T-cell (primary cell): ENCODE measurements around the gene FBXL15. TPM values are rescaled to one million over a fixed set of nuclear protein-coding genes. Genes with fewer than 3 reads are reported as not detected.

ENCODE experiments used
- ATAC-seq, 4 experiments: fragments of 200-7000 bp in 3 of 4; fragments of 150-1000 bp in 1 of 4; cut with Tn5 transposase; replicated peaks in 1 of 4; 1 replicate in 3 of 4; 2 replicates in 1 of 4; pipeline ENCODE4 v1.10.0; 2021; ENCODE audit warnings: moderate library complexity in 3 of 4, mild to moderate bottlenecking in 2 of 4, moderate number of reproducible peaks in 1 of 4
- CTCF ChIA-PET, 2 donors: fragments of 300-600 bp; sonication (Branson Sonifier 250); formaldehyde crosslinking; loops; one replicate each; lab custom pipeline; 2022; ENCODE audit warnings: antibody characterized with exemption in 2 of 2; lab: Charles Lee
- POLR2A ChIA-PET, 2 donors: fragments of 300-600 bp; sonication (Branson Sonifier 250); formaldehyde crosslinking; loops; one replicate each; lab custom pipeline; 2022; ENCODE audit warnings: antibody characterized with exemption in 2 of 2; lab: Charles Lee
- DNase-seq, 35 experiments: peaks; one replicate each; pipeline versions ENCODE4 v3.0.0 to v3.0.0-alpha.2; 2013 to 2023
- H3K27ac ChIP-seq: one replicate; pipeline ENCODE4 v1.5.1; 2013; ENCODE audit warnings: low read length
- H3K27me3 ChIP-seq, 2 experiments: replicated peaks in 1 of 2; 1 replicate in 1 of 2; 2 replicates in 1 of 2; pipeline versions ENCODE4 v1.6.1 to v1.7.0; 2013; ENCODE audit warnings: low read length in 1 of 2, mixed read lengths in 1 of 2; ENCODE audit not compliant: control insufficient read depth in 2 of 2, insufficient read depth in 2 of 2; ENCODE audit errors: extremely low read depth in 1 of 2
- H3K36me3 ChIP-seq, 2 donors: 1 replicate in 1 of 2; 2 replicates in 1 of 2; pipeline versions ENCODE4 v1.6.1 to v1.7.0; 2013; ENCODE audit warnings: low read length in 1 of 2; ENCODE audit not compliant: control insufficient read depth in 2 of 2, insufficient read depth in 1 of 2; ENCODE audit errors: extremely low read depth in 1 of 2
- H3K4me1 ChIP-seq, 2 experiments: 1 replicate in 1 of 2; 2 replicates in 1 of 2; pipeline versions ENCODE4 v1.6.1 to v1.7.0; 2013; ENCODE audit warnings: low read length in 2 of 2, mixed read lengths in 1 of 2; ENCODE audit not compliant: insufficient read depth in 2 of 2, control insufficient read depth in 1 of 2; ENCODE audit errors: extremely low read depth in 1 of 2
- H3K4me3 ChIP-seq, 2 donors: 1 replicate in 1 of 2; 2 replicates in 1 of 2; pipeline versions ENCODE4 v1.5.1 to v1.7.0; 2013; ENCODE audit warnings: mild to moderate bottlenecking in 2 of 2, low read length in 1 of 2, moderate library complexity in 1 of 2; ENCODE audit not compliant: control insufficient read depth in 1 of 2; ENCODE audit errors: extremely low read depth in 1 of 2
- H3K9me3 ChIP-seq: 2 replicates; pipeline ENCODE4 v1.7.0; 2013
- H3K27ac Mint-ChIP-seq, 2 donors: one replicate each; pipeline ENCODE4 v1.8.0; 2020 to 2021; ENCODE audit warnings: mild to moderate bottlenecking in 2 of 2, mixed read lengths in 2 of 2
- H3K27me3 Mint-ChIP-seq, 2 donors: one replicate each; pipeline ENCODE4 v1.8.0; 2021 to 2022; ENCODE audit warnings: mixed read lengths in 2 of 2
- H3K36me3 Mint-ChIP-seq: one replicate; pipeline ENCODE4 v1.8.0; 2021; ENCODE audit warnings: mixed read lengths
- H3K4me1 Mint-ChIP-seq, 3 donors: one replicate each; pipeline ENCODE4 v1.8.0; 2020 to 2022; ENCODE audit warnings: mixed read lengths in 3 of 3, mild to moderate bottlenecking in 1 of 3
- H3K4me3 Mint-ChIP-seq, 3 donors: one replicate each; pipeline ENCODE4 v1.8.0; 2020 to 2022; ENCODE audit warnings: mild to moderate bottlenecking in 3 of 3, mixed read lengths in 3 of 3, moderate library complexity in 3 of 3
- H3K9me3 Mint-ChIP-seq, 3 donors: one replicate each; pipeline ENCODE4 v1.8.0; 2020 to 2022; ENCODE audit warnings: mixed read lengths in 3 of 3
- WGBS: methylation state at CpG from one replicate; pipeline ENCODE4 v1.1.5; 2013; ENCODE audit warnings: missing lambda C conversion rate; ENCODE audit not compliant: insufficient coverage; 5-methylcytosine and 5-hydroxymethylcytosine counted together
- total RNA-seq, 35 experiments: library from RNA in 6 of 35; stranded (reverse) in 6 of 35; fragments of 120-200 nt in 1 of 35; gene quantifications; one replicate each; pipeline versions ENCODE4 v1.2.1 to v1.2.4 and lab custom pipeline; 2013 to 2026

FBXL15 gene
- total RNA-seq, 5 donors from 2014 or later (not counting 1 experiment from before 2014, with no cell fraction given): 13.3 to 30.4 (median 23.7) TPM

GRCh38 chr10:102421507-102421756 is 796 bp downstream of the FBXL15 start:
- H3K4me3 Mint-ChIP-seq: peak overlapping the region; percentile 95 to 98 (median 95)
- ATAC-seq: no peak
- peaks cover 5 to 29% of the 10 kb centered on the region in 2 experiments for H3K27me3 ChIP-seq
- no peaks in the 10 kb centered on the region for H3K9me3 ChIP-seq
- H3K27ac Mint-ChIP-seq: peak overlapping the region; percentile 79 to 95
- no peak for DNase-seq
- H3K4me1 ChIP-seq: peaks cover 22 to 41% of the 10 kb centered on the region in 2 experiments
- peaks cover 13 to 21% of the 10 kb centered on the region in 2 donors for H3K27me3 Mint-ChIP-seq
- H3K36me3 Mint-ChIP-seq: no peaks in the 10 kb centered on the region
- no peaks in the 10 kb centered on the region for H3K9me3 Mint-ChIP-seq
- H3K4me3 ChIP-seq: peak overlapping the region; percentile 63 to 84
- peaks cover 32 to 52% (median 40%) of the 10 kb centered on the region in 3 donors for H3K4me1 Mint-ChIP-seq
- H3K27ac ChIP-seq: peak overlapping the region; percentile 71
- ChIA-PET POLR2A (interaction anchor here in 1 of 2 donors (1.1 to 1.5 kb wide), 2 partner anchors 11 to 26 kb away, joined by 3 to 4 read pairs; partner anchors contain the start of genes CUEDC2 and NFKB2), CTCF (interaction anchor here (0.7 to 1.2 kb wide), 3 partner anchors 11 to 293 kb away, joined by 3 read pairs; partner anchors contain the start of genes ARL3 (in 1 of the 2) and CUEDC2 (in 1 of the 2))
- H3K36me3 ChIP-seq: peaks cover 8 to 12% of the 10 kb centered on the region in 2 donors
- WGBS: 0% methylated on average over 14 of the region's 14 CpGs

GRCh38 chr10:102421757-102422512 is 1.3 kb downstream of the FBXL15 start:
- Mint-ChIP-seq H3K27me3 (peaks cover 12 to 19% of the 10 kb centered on the region in 2 donors), H3K4me1 (peaks cover 32 to 52% (median 40%) of the 10 kb centered on the region in 3 donors), H3K4me3 (peak overlapping the region; percentile 95 to 98 (median 95)), H3K9me3 (no peaks in the 10 kb centered on the region), H3K36me3 (no peaks in the 10 kb centered on the region), H3K27ac (peak overlapping the region; percentile 66 to 95)
- DNase-seq (peak in 1 of 35 experiments; percentile 52), ATAC-seq (peak; percentile 6 to 21 (median 7))
- CTCF ChIA-PET: interaction anchor here (0.6 to 1.2 kb wide), 5 partner anchors 11 to 292 kb away, joined by 3 to 5 read pairs (median 3); partner anchors contain the start of genes ARL3 (in 1 of the 2) and CUEDC2 (in 1 of the 2)
- Histone ChIP-seq H3K36me3 (peaks cover 8 to 12% of the 10 kb centered on the region in 2 donors), H3K9me3 (no peaks in the 10 kb centered on the region), H3K4me3 (peak overlapping the region; percentile 63 to 84), H3K4me1 (peaks cover 22 to 41% of the 10 kb centered on the region in 2 experiments), H3K27me3 (peaks cover 5 to 24% of the 10 kb centered on the region in 2 experiments), H3K27ac (peak overlapping the region; percentile 71)
- 5% methylated on average over 52 of the region's 62 CpGs for WGBS
- POLR2A ChIA-PET: interaction anchor here (0.6 to 1.5 kb wide), 3 partner anchors 11 to 54 kb away, joined by 3 to 4 read pairs (median 4); partner anchors contain the start of genes CUEDC2 (in 1 of the 2) and NFKB2 (in 1 of the 2)

GRCh38 chr10:102422545-102423129 is 2.0 kb downstream of the FBXL15 start:
- Mint-ChIP-seq H3K9me3 (no peaks in the 10 kb centered on the region), H3K36me3 (no peaks in the 10 kb centered on the region), H3K27me3 (peaks cover 7 to 13% of the 10 kb centered on the region in 2 donors), H3K27ac (peak overlapping the region; percentile 61 to 66), H3K4me3 (peak overlapping the region; percentile 95 to 98 (median 95)), H3K4me1 (peaks cover 32 to 52% (median 40%) of the 10 kb centered on the region in 3 donors)
- DNase-seq (peak in 4 of 35 experiments; percentile 45 to 62 (median 53)), ATAC-seq (no peak)
- 47% methylated on average over 23 of the region's 28 CpGs for WGBS
- peak overlapping the region; percentile 50 for H3K27ac ChIP-seq
- H3K4me3 ChIP-seq: peak overlapping the region; percentile 63 to 84
- H3K36me3 ChIP-seq: peaks cover 8 to 12% of the 10 kb centered on the region in 2 donors
- peaks cover 5 to 17% of the 10 kb centered on the region in 2 experiments for H3K27me3 ChIP-seq
- peaks cover 22 to 41% of the 10 kb centered on the region in 2 experiments for H3K4me1 ChIP-seq
- ChIA-PET CTCF (interaction anchor here (0.6 to 1.6 kb wide), 7 partner anchors 10 to 204 kb away, joined by 3 to 6 read pairs (median 3); partner anchors contain the start of gene CUEDC2 (in 1 of the 2)), POLR2A (interaction anchor here (0.5 to 1.5 kb wide), 6 partner anchors 8 to 364 kb away, joined by 3 to 6 read pairs (median 4); partner anchors contain the start of genes CUEDC2 (in 1 of the 2) and NFKB2 (in 1 of the 2))
- H3K9me3 ChIP-seq: no peaks in the 10 kb centered on the region

- ATAC-seq (no peak), DNase-seq (no peak)
- no peak overlapping the region for H3K27ac ChIP-seq
- Mint-ChIP-seq H3K36me3 (no peaks in the 10 kb centered on the region), H3K27ac (peak overlapping the region in 1 of 2 donors; percentile 61), H3K27me3 (peaks cover 0 to 5% of the 10 kb centered on the region in 2 donors), H3K9me3 (no peaks in the 10 kb centered on the region), H3K4me3 (peak overlapping the region in 2 of 3 donors; percentile 25 to 98), H3K4me1 (peaks cover 32 to 47% (median 40%) of the 10 kb centered on the region in 3 donors)
- H3K36me3 ChIP-seq: peaks cover 8 to 12% of the 10 kb centered on the region in 2 donors
- WGBS: 95% methylated on average over 13 of the region's 13 CpGs
- POLR2A ChIA-PET: interaction anchor here (0.5 to 0.6 kb wide), 2 partner anchors 193 to 365 kb away, joined by 3 to 6 read pairs; no protein-coding TSS in a partner anchor
- CTCF ChIA-PET: interaction anchor here in 1 of 2 donors (0.9 to 1.6 kb wide), 3 partner anchors 9 to 55 kb away, joined by 3 to 6 read pairs (median 4); partner anchors contain the start of gene CUEDC2
- H3K9me3 ChIP-seq: no peaks in the 10 kb centered on the region
- H3K4me1 ChIP-seq: peaks cover 21 to 41% of the 10 kb centered on the region in 2 experiments
- H3K4me3 ChIP-seq: no peak overlapping the region
- H3K27me3 ChIP-seq: peaks cover under 1 to 8% of the 10 kb centered on the region in 2 experiments
Measured at GRCh38 chr10:102423372-102423968, 2.8 kb downstream of the FBXL15 start.

GRCh38 chr10:102424145-102424544 is 3.5 kb downstream of the FBXL15 start:
- Mint-ChIP-seq H3K4me3 (no peak overlapping the region), H3K27ac (no peak overlapping the region), H3K9me3 (no peaks in the 10 kb centered on the region), H3K4me1 (peaks cover 28 to 43% (median 36%) of the 10 kb centered on the region in 3 donors), H3K27me3 (peaks cover 0 to 1% of the 10 kb centered on the region in 2 donors), H3K36me3 (no peaks in the 10 kb centered on the region)
- WGBS: 86% methylated on average over 7 of the region's 9 CpGs
- Histone ChIP-seq H3K27ac (no peak overlapping the region), H3K27me3 (peaks cover 0 to 2% of the 10 kb centered on the region in 2 experiments), H3K36me3 (peaks cover 8 to 12% of the 10 kb centered on the region in 2 donors), H3K4me3 (no peak overlapping the region), H3K9me3 (no peaks in the 10 kb centered on the region), H3K4me1 (peaks cover 18 to 36% of the 10 kb centered on the region in 2 experiments)
- DNase-seq (no peak), ATAC-seq (no peak)
- POLR2A ChIA-PET: no interaction called here
- CTCF ChIA-PET: interaction anchor here in 1 of 2 donors (1.6 kb wide), 1 partner anchor 54 kb away, joined by 6 read pairs; no protein-coding TSS in a partner anchor
